Peyer's patch (tissue), 4 donors: ENCODE results near the gene FBLN7.

ENCODE experiments used
- CTCF ChIP-seq, 6 experiments: fragments of 450-650 bp in 4 of 6; fragments of 200-600 bp in 2 of 6; sonication (generic) in 1 of 6; IDR thresholded peaks; one replicate each; pipeline ENCODE4 v1.5.1; 2017 to 2019; ENCODE audit warnings: antibody characterized with exemption in 6 of 6, mild to moderate bottlenecking in 3 of 6, moderate library complexity in 1 of 6
- POLR2A ChIP-seq, 2 donors: fragments of 450-650 bp; IDR thresholded peaks; one replicate each; pipeline ENCODE4 v1.5.1; 2017; ENCODE audit warnings: antibody characterized with exemption in 2 of 2, mild to moderate bottlenecking in 2 of 2, moderate library complexity in 2 of 2

GRCh38 chr2:112136096-112136495 is 2.1 kb upstream of the FBLN7 start:
- TF ChIP-seq CTCF (IDR thresholded peaks at IDR 0.05): no peak
- TF ChIP-seq POLR2A (IDR thresholded peaks at IDR 0.05): no peak
